NOMO-1 treated with dmso at 0.1 percent for 144 hours (cell line): ENCODE data around the gene SYNE1.

Experiments
- DNase-seq: peaks from one replicate; lab custom pipeline; 2025; ENCODE audit not compliant: unreplicated experiment; lab: John Stamatoyannopoulos, UW

Gene SYNE1

DNA sequence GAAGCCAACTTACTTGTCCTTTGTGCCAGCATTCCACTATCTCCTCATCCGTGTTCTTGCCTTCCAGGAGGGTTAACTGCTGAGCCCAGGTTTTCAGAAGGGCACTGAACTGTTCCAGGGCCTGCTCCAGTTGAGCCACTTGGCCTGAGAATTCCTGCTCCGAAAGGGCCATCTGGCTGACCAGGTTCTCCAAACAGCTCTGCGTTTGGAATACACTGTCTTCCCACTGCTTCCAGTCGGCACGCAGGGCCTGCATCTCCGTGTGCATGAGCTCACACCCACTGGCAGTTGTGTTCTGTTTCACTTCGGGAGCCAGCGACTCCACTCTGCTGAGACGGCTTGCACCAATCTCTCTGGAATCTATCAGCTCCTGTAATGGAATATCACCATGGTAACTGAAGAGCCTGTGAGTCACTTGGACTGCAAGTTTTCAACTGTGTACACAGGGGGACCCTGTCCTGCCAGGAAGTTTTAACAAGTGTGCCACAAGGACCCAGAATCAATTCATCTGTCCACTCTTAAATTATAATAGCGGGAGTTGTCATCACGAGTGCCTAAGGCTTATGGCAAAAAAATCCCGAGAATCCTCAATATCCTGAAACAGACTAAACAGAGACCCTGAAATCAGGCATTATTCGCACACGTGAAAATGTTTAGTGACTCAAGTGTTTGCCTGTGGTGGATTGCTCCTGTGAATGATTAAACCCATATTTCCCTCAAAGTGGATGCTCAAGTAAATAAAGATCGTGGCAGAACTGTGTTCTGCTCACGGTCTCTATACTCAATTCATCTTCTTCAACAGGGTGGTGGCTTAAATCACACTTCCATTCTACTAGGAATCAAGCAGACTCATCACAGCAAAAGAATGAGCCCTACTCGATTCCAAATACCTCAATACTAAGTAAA, 255.9 kb downstream of the SYNE1 start:
- no peak for DNase-seq

- DNase-seq, result no peak
Measured at GRCh38 chr6:152380351-152380767, 256.8 kb downstream of the SYNE1 start.

- no peak for DNase-seq
Measured at GRCh38 chr6:152379423-152379822, 257.7 kb downstream of the SYNE1 start.

DNA sequence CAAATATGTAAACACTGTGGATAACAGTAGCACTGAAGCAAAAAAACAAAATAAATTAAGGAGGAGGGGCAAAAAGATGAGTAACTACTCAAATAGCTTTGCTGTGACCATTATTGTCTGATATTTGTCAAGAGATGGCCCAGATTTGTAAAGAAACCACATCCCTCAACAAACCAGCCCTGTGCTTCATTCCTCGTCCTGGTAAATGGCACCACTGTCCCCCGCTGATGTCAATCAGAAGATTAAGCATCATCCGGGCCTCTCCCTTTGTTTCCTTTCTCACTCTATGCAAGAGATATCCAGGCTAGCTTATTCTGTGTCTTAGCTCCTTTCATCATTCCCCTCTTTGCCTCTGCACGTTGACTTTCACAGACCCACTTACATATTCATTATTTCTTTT, 259.0 kb downstream of the SYNE1 start:
- no peak for DNase-seq

- DNase-seq, result no peak
Measured at GRCh38 chr6:152375197-152375596, 262.0 kb downstream of the SYNE1 start.

DNA sequence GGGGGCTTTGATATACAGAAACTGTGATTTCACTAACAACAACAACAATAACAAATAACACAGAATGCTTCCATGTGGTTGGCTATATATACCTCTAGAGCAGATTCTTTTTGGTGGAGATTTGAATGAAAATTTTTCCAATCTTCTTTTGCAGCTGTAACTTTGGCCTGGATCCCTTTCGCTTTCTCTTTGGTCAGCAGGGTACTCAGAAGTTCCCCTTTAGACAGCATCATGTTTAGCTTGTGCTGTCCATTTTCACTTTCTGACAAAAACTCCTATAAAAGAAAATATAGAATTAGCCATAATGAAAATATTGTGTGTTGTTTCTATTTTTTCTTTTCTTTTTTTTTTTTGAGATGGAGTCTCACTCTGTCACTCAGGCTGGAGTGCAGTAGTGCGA, 264.2 kb downstream of the SYNE1 start:
- no peak for DNase-seq

- DNase-seq, result no peak
Measured at GRCh38 chr6:152371775-152372174, 265.4 kb downstream of the SYNE1 start.

GRCh38 chr6:152368751-152369624, 268.2 kb downstream of the SYNE1 start:
- DNase-seq, result no peak

DNA sequence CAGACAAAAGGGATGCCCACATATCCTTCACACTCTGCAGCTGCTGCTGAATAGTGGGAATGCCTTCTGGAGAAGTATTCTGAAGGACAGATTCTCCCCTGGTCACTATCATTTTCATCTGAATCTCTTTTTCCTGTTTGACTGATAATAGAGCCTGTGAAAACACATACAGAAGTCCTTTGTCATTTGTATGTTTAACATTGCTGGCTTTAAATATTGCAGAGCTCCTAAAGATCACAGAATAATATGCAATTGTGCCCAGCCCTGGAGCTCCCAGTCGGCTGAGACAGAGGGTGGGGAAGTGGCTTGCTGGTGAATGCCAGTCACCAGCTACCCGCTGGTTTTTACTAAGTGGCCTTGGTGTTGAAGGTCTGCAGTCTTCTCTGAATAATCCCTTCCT, 272.3 kb downstream of the SYNE1 start:
- DNase-seq, result no peak

GRCh38 chr6:152360034-152360433, 277.1 kb downstream of the SYNE1 start:
- no peak for DNase-seq

- DNase-seq, result peak; percentile 32
Measured at GRCh38 chr6:152356662-152357061, 280.5 kb downstream of the SYNE1 start.

GRCh38 chr6:152356016-152356415, 281.1 kb downstream of the SYNE1 start:
- no peak for DNase-seq

GRCh38 chr6:152355166-152355565, 282.0 kb downstream of the SYNE1 start:
- no peak for DNase-seq

GRCh38 chr6:152353440-152353839, 283.7 kb downstream of the SYNE1 start:
- no peak for DNase-seq

- DNase-seq, result no peak
Measured at GRCh38 chr6:152351742-152352141, 285.4 kb downstream of the SYNE1 start.

- no peak for DNase-seq
Measured at GRCh38 chr6:152351110-152351509, 286.1 kb downstream of the SYNE1 start.

- no peak for DNase-seq
Measured at GRCh38 chr6:152348116-152348515, 289.0 kb downstream of the SYNE1 start.

- no peak for DNase-seq
Measured at GRCh38 chr6:152343735-152344360, 293.3 kb downstream of the SYNE1 start.

DNA sequence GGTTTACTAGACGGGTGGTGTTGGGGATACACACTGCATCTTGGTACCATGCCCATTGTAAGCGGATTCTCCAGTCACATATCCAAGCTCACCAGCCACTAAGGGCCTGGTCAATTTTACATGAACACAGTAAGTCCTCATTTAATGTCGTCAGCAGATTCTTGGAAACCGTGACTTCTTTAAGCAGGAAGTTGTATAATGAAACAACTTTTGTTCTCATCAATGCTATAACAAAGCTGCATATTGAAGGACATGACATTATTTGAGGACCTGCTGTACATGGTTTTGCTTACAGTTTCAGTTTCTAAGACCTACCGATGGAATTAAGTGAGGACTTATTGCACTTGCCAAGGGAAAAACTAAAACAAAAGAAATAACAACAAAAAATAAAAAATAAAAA, 295.6 kb downstream of the SYNE1 start:
- DNase-seq, result no peak

DNA sequence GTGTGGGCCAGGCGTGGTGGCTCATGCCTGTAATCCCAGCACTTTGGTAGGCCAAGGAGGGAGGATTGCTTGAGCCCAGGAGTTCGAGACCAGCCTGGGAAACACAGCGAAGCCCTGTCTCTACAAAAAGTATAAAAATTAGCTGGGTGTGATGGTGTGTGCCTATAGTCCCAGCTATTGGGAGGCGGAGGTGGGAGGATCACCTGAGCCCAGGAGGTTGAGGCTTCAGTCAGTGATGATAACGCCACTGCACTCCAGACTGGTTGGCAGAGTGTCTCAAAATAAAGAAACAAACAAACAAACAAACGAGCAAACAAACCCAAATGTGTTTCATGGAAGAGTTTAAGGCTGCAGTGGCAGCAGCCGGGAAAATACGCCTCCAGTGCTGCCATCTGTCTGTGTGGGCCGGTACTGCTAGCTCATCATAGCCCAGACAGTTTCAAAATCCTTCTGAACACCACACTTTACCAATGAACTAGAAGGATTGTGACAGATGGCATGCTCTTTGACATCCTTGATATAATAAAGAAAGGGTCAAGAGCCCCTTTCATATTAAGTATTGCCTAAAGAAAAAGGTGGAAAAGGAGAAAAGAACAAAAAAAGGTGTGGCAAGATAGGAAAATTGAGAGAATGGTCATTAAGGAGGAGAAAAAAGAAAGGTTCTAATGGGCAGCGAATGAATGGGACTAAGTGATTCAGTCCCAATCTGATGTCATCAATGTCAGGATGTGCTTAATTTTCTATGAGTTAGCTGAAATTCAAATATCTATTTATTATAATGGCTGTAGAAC, 298.6 kb downstream of the SYNE1 start:
- DNase-seq, result no peak

DNA sequence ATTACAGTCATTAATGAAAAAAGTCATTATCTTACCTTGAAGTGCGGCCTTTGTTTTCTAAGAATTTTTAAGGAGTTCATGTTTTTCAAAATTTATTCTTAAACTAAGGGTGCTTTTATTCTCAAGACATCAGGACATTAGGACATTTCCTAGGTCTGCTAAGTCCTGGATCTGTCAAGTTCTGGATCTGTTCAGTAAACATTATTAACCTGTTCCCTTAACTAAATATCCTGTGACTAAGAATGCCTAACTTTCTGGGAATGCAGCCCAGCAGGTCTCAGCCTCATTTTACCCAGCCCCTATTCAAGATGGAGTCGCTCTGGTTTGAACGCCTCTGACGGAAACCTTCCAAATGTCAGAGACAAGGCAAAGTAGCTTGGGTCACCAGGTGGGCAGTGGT, 302.6 kb downstream of the SYNE1 start:
- no peak for DNase-seq
